A549 treated with AZD2906 at 1 μM for 4 hours (cell line): ENCODE results near the gene FAM133A. TPM values are rescaled to one million over a fixed set of nuclear protein-coding genes. Genes with fewer than 3 reads are reported as not detected.

ENCODE experiments used
- total RNA-seq: library from RNA; stranded (reverse); fragments of 200-300 nt; extraction: Qiagen RNA extraction; gene quantifications from 5 replicates; pipeline ENCODE4 v1.2.3, GENCODE V29; 2022

The FAM133A gene
- total RNA-seq = 0.64 to 1.0 TPM (median 0.77 TPM) in 5 replicates

DNA sequence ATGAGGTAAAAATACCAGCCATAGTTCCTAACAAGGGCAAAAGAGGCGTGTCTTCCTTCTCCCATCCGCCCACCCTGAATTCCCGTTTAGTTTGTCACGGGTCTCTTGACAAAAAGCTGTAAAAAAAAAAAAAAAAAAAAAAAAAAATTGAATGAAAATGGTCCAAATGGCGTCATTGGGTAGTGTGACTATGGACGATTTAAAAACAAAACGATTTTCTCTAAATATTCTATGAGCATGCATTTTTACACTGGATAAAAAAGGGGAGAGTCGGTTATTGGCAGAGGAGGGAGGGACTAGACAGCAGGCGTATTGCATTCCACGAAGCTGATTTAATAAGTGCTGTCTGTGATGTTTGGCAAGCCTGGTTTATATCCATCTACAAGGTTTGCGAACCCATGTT is at the start of gene FAM133A:
Gene FAM133A, plus strand, starts transcription at position 338 of the 403 bp plus-strand sequence. CDS start 35,214 bp downstream, outside the sequence.

GRCh38 chrX:93673056-93673868 is 744 bp upstream of the FAM133A start, which contains the start of gene NAP1L3:
NAP1L3 (minus strand) TSS chrX:93673578; CDS start chrX:93673304, 274 bp downstream.

Other genes with a start within 250 kb of the FAM133A start
- gene NAP1L3, start 628 bp upstream of the FAM133A start, total RNA-seq = 0.32 to 0.38 TPM (median 0.35 TPM) in 5 replicates